ENCODE results near the gene SPTBN1.

SPTBN1 gene

DNA sequence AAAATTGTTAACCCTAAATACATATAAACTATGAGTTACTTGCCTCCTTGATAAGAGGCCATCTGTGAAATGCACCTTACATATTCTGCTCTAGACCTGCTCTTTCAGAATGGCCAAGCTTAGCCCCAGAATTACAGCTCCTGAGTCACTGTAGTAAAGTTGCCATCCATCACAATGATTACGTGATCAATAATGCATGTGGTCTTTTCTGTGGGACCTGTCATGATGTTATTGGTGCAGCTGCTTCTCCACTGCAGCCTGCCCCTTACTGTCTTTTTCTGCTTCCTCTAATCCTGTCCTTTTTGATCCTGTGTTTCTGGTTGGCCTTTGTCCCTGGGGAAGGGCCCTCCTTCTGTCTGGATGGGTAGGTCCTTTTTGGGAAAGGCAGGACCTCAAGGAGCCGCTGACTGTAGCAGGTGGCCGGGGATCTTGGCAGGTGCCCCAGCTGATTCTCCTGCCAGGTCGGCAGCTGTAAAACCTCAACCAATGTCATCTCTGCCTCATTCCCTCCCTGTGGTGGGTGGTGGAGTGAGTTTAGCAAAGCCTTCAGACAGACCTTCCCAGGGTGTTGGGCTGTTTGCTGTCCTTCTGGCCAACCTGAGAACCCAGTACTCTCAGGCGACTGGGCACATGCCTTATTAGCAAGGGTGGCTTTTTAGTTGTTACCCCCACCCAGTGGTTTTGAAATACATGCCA lies 141.2 kb downstream of the SPTBN1 start:
- no peak overlapping the region for H2AFZ ChIP-seq (ENCODE audit: low read depth, low read length)
- no peaks in the 10 kb centered on the region for H4K20me1 ChIP-seq (ENCODE audit: insufficient read depth, low read length)
- H3K4me3 ChIP-seq (ENCODE audit: low read length), result no peak overlapping the region
- H3K27me3 ChIP-seq (ENCODE audit: low read depth, low read length), result no peaks in the 10 kb centered on the region
- H3K79me2 ChIP-seq (ENCODE audit: low read length), result no peaks in the 10 kb centered on the region
- H3K36me3 ChIP-seq (replicated peaks; ENCODE audit: low read depth, low read length), result no peaks in the 10 kb centered on the region
- no peak for TF ChIP-seq EZH2phosphoT487 (IDR thresholded peaks at IDR 0.05; ENCODE audit: low read depth)
- TF ChIP-seq, protein P1, sequence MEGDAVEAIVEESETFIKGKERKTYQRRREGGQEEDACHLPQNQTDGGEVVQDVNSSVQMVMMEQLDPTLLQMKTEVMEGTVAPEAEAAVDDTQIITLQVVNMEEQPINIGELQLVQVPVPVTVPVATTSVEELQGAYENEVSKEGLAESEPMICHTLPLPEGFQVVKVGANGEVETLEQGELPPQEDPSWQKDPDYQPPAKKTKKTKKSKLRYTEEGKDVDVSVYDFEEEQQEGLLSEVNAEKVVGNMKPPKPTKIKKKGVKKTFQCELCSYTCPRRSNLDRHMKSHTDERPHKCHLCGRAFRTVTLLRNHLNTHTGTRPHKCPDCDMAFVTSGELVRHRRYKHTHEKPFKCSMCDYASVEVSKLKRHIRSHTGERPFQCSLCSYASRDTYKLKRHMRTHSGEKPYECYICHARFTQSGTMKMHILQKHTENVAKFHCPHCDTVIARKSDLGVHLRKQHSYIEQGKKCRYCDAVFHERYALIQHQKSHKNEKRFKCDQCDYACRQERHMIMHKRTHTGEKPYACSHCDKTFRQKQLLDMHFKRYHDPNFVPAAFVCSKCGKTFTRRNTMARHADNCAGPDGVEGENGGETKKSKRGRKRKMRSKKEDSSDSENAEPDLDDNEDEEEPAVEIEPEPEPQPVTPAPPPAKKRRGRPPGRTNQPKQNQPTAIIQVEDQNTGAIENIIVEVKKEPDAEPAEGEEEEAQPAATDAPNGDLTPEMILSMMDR (IDR thresholded peaks at IDR 0.05; ENCODE audit: low read depth, low read length), result no peak
- H3K9ac ChIP-seq (ENCODE audit: low read length), result no peak overlapping the region
- no peak overlapping the region for H3K4me2 ChIP-seq (ENCODE audit: low read length)
- no peak overlapping the region for H3K27ac ChIP-seq (ENCODE audit: low read length)
- H3K9me3 ChIP-seq (ENCODE audit: insufficient read depth, low read length), result no peaks in the 10 kb centered on the region
- peaks cover 34% of the 10 kb centered on the region for H3K4me1 ChIP-seq (ENCODE audit: low read length)

DNA sequence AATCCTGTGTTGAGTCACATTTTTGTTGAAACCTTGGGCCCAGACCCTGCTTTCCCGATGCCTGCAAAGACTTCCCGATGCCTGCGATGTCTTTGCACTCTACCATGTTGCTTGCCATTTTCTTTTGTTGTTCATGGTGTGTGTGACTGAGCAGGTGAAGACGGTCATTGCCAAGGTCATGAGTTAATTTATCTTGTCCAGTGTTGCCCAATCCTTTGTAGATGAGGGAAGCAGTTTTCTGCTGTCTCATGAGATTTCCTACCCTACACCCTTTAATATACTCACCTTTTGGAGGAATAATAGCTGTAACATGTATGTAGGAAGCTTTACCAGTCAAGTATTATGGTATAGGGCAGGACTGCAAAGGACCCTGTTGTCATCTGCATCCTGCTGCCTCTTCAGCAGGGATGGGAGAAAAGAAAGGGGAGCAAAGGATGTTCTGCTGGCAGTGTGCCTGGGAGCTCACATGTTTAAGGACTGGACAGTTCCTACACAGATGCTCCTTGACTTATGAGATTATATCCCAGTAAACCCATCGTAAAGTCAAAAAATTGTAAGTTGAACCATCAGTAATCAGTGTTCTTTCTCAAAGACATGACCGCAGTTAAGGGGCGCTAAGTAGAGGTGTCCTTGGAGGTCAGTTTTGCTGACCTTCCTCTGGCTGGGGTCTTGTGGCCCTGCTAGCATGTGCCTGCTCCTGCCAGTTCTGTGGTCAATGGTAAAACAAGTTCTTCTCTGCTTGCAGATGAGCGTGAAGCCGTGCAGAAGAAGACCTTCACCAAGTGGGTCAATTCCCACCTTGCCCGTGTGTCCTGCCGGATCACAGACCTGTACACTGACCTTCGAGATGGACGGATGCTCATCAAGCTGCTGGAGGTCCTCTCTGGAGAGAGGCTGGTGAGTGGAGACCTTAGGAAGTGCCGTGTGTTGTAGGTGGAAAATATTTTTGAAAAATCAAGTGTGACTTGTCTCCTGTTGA lies 142.5 kb downstream of the SPTBN1 start:
- H3K27ac ChIP-seq (ENCODE audit: low read length), result no peak overlapping the region
- no peaks in the 10 kb centered on the region for H3K36me3 ChIP-seq (replicated peaks; ENCODE audit: low read depth, low read length)
- no peaks in the 10 kb centered on the region for H3K9me3 ChIP-seq (ENCODE audit: insufficient read depth, low read length)
- H3K27me3 ChIP-seq (ENCODE audit: low read depth, low read length), result no peaks in the 10 kb centered on the region
- peaks cover 24% of the 10 kb centered on the region for H3K4me1 ChIP-seq (ENCODE audit: low read length)
- no peaks in the 10 kb centered on the region for H3K79me2 ChIP-seq (ENCODE audit: low read length)
- no peak overlapping the region for H3K4me3 ChIP-seq (ENCODE audit: low read length)
- H3K9ac ChIP-seq (ENCODE audit: low read length), result no peak overlapping the region
- no peak for TF ChIP-seq EZH2phosphoT487 (IDR thresholded peaks at IDR 0.05; ENCODE audit: low read depth)
- TF ChIP-seq, protein P1 (IDR thresholded peaks at IDR 0.05; ENCODE audit: low read depth, low read length), result no peak
- no peaks in the 10 kb centered on the region for H4K20me1 ChIP-seq (ENCODE audit: insufficient read depth, low read length)
- H3K4me2 ChIP-seq (ENCODE audit: low read length), result no peak overlapping the region
- no peak overlapping the region for H2AFZ ChIP-seq (ENCODE audit: low read depth, low read length)

DNA sequence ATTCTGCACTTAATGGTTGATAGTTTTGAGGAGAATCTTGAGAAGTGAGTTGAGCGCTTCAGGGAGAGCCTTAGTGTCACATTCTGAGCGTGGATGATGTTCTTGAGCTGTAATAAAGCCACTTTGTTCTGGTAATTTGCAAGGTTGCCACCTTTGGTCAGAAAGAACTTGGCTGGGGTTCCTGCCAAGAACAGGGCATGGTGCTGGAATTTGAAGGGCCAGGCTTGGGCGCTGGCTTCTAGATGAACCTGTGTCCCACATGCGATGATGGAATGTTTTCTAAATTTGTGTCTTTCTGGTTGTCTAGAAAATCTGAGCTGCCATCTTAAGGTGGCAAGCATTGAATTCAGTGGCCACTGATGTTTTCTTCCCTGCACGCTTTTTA lies 143.2 kb downstream of the SPTBN1 start:
- Histone ChIP-seq H3K27me3 (ENCODE audit: low read depth, low read length) (no peaks in the 10 kb centered on the region), H3K79me2 (ENCODE audit: low read length) (no peaks in the 10 kb centered on the region), H3K27ac (ENCODE audit: low read length) (no peak overlapping the region), H3K9ac (ENCODE audit: low read length) (no peak overlapping the region), H2AFZ (ENCODE audit: low read depth, low read length) (no peak overlapping the region), H3K4me3 (ENCODE audit: low read length) (no peak overlapping the region), H3K4me2 (ENCODE audit: low read length) (no peak overlapping the region), H4K20me1 (ENCODE audit: insufficient read depth, low read length) (no peaks in the 10 kb centered on the region), H3K36me3 (replicated peaks; ENCODE audit: low read depth, low read length) (no peaks in the 10 kb centered on the region), H3K4me1 (ENCODE audit: low read length) (peaks cover 19% of the 10 kb centered on the region), H3K9me3 (ENCODE audit: insufficient read depth, low read length) (no peaks in the 10 kb centered on the region)
- TF ChIP-seq, protein P1 (IDR thresholded peaks at IDR 0.05; ENCODE audit: low read depth, low read length), result no peak
- no peak for TF ChIP-seq EZH2phosphoT487 (IDR thresholded peaks at IDR 0.05; ENCODE audit: low read depth)

DNA sequence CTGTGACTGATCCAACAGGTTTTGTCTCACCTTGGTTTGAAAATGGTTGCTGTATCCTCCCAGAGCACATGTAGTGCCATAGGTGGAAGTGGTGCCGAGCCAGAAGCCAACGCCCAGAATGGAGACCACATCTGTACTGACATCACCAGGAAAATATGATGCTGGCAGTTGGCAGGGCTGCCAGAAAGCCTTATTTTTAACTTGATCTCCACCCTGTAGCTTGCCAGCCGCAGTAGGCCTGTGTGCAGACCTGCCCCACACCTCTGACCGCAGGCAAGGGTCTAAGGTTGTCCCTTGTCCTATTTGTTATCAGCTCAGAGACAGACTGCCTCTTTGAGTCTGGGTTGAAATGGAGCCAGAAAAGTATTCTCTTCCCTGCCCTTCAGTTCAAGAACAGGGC lies 143.8 kb downstream of the SPTBN1 start:
- Histone ChIP-seq H2AFZ (ENCODE audit: low read depth, low read length) (no peak overlapping the region), H4K20me1 (ENCODE audit: insufficient read depth, low read length) (no peaks in the 10 kb centered on the region), H3K4me1 (ENCODE audit: low read length) (peaks cover 13% of the 10 kb centered on the region), H3K27me3 (ENCODE audit: low read depth, low read length) (no peaks in the 10 kb centered on the region), H3K79me2 (ENCODE audit: low read length) (no peaks in the 10 kb centered on the region), H3K27ac (ENCODE audit: low read length) (no peak overlapping the region), H3K9ac (ENCODE audit: low read length) (no peak overlapping the region), H3K36me3 (replicated peaks; ENCODE audit: low read depth, low read length) (no peaks in the 10 kb centered on the region), H3K4me3 (ENCODE audit: low read length) (no peak overlapping the region), H3K9me3 (ENCODE audit: insufficient read depth, low read length) (no peaks in the 10 kb centered on the region), H3K4me2 (ENCODE audit: low read length) (no peak overlapping the region)
- TF ChIP-seq, protein P1 (IDR thresholded peaks at IDR 0.05; ENCODE audit: low read depth, low read length), result no peak
- no peak for TF ChIP-seq EZH2phosphoT487 (IDR thresholded peaks at IDR 0.05; ENCODE audit: low read depth)
